ENCODE data around the gene ZFAND6.
A peak's percentile ranks its signal among the peaks of the same experiment; 100 is the strongest.

Gene ZFAND6

GRCh38 chr15:80172401-80172800 lies 112.9 kb downstream of the ZFAND6 start:
- Histone ChIP-seq H3K9me2 (ENCODE audit: low read depth, low read length) (no peaks in the 10 kb centered on the region), H3K9ac (ENCODE audit: low read length) (no peak overlapping the region)

DNA sequence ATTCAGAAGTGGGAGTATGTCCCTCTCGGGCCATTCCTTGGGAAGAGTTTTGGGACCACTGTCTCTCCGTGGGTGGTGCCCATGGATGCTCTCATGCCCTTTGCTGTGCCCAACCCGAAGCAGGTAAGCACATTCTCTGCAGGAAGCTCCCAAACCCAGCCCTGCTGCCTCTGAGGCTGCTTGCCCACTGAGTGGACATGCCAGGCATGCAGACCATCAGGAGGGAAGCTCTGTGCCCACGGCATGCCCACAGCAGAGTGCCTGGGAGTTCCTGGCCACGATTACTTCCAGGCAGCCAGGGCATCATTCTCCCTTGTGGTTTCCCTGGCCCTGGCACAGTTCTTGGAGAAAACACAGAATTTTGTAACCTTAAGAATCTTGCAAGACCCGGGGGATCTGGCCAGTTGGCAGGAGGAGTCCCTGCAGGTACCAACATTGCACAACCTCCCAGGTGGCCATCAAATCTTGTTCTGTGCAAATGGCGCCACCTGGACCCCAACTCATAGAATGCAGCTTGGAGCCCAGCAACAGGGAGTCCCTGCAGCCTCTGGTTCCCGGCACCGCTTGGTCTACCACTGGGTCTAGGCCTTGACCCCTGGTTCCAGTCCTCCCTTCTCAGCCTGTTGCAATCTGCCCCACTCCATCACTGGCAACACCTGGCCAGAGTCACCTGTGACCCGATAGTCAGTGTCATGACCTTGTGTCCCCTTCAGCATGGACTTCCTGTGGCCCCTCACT lies 113.7 kb downstream of the ZFAND6 start:
- Histone ChIP-seq H3K9me3 (ENCODE audit: low read length) (no peaks in the 10 kb centered on the region), H3K79me2 (ENCODE audit: insufficient read depth, low read length) (no peaks in the 10 kb centered on the region), H2AFZ (ENCODE audit: low read length) (no peak overlapping the region), H3K4me2 (ENCODE audit: low read length) (no peak overlapping the region), H3K9me2 (ENCODE audit: low read depth, low read length) (no peaks in the 10 kb centered on the region), H3K4me1 (ENCODE audit: insufficient read depth, low read length, severe bottlenecking) (no peaks in the 10 kb centered on the region), H3K36me3 (ENCODE audit: insufficient read depth, low read length) (no peaks in the 10 kb centered on the region), H4K20me1 (ENCODE audit: insufficient read depth, low read length) (no peaks in the 10 kb centered on the region), H3K9ac (ENCODE audit: low read length) (no peak overlapping the region), H3K27me3 (ENCODE audit: insufficient read depth, low read length) (no peaks in the 10 kb centered on the region), H3K27ac (ENCODE audit: low read depth, low read length, poor library complexity, severe bottlenecking) (no peak overlapping the region), H3K4me3 (ENCODE audit: low read depth, low read length, poor library complexity, severe bottlenecking) (no peak overlapping the region), H3F3A (ENCODE audit: insufficient read depth, low read length) (no peaks in the 10 kb centered on the region)
- no peak for TF ChIP-seq EZH2 (IDR thresholded peaks at IDR 0.05; ENCODE audit: borderline replicate concordance, low read length)
- TF ChIP-seq, protein P1, sequence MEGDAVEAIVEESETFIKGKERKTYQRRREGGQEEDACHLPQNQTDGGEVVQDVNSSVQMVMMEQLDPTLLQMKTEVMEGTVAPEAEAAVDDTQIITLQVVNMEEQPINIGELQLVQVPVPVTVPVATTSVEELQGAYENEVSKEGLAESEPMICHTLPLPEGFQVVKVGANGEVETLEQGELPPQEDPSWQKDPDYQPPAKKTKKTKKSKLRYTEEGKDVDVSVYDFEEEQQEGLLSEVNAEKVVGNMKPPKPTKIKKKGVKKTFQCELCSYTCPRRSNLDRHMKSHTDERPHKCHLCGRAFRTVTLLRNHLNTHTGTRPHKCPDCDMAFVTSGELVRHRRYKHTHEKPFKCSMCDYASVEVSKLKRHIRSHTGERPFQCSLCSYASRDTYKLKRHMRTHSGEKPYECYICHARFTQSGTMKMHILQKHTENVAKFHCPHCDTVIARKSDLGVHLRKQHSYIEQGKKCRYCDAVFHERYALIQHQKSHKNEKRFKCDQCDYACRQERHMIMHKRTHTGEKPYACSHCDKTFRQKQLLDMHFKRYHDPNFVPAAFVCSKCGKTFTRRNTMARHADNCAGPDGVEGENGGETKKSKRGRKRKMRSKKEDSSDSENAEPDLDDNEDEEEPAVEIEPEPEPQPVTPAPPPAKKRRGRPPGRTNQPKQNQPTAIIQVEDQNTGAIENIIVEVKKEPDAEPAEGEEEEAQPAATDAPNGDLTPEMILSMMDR (IDR thresholded peaks at IDR 0.05; ENCODE audit: low read length), result peak; percentile 80

More at GRCh38 chr15:80172401-80172800, 112.9 kb downstream of the ZFAND6 start:
- no peaks in the 10 kb centered on the region for H3F3A ChIP-seq (ENCODE audit: insufficient read depth, low read length)
- H4K20me1 ChIP-seq (ENCODE audit: insufficient read depth, low read length), result no peaks in the 10 kb centered on the region
- H3K27me3 ChIP-seq (ENCODE audit: insufficient read depth, low read length), result no peaks in the 10 kb centered on the region
- TF ChIP-seq, protein P1 (IDR thresholded peaks at IDR 0.05; ENCODE audit: low read length), result no peak
- TF ChIP-seq EZH2 (IDR thresholded peaks at IDR 0.05; ENCODE audit: borderline replicate concordance, low read length), result no peak
- no peak overlapping the region for H2AFZ ChIP-seq (ENCODE audit: low read length)
- no peaks in the 10 kb centered on the region for H3K79me2 ChIP-seq (ENCODE audit: insufficient read depth, low read length)
- H3K4me2 ChIP-seq (ENCODE audit: low read length), result no peak overlapping the region
- no peaks in the 10 kb centered on the region for H3K9me3 ChIP-seq (ENCODE audit: low read length)
- H3K4me3 ChIP-seq (ENCODE audit: low read depth, low read length, poor library complexity, severe bottlenecking), result no peak overlapping the region
- H3K4me1 ChIP-seq (ENCODE audit: insufficient read depth, low read length, severe bottlenecking), result no peaks in the 10 kb centered on the region
- H3K36me3 ChIP-seq (ENCODE audit: insufficient read depth, low read length), result no peaks in the 10 kb centered on the region
- no peak overlapping the region for H3K27ac ChIP-seq (ENCODE audit: low read depth, low read length, poor library complexity, severe bottlenecking)

DNA sequence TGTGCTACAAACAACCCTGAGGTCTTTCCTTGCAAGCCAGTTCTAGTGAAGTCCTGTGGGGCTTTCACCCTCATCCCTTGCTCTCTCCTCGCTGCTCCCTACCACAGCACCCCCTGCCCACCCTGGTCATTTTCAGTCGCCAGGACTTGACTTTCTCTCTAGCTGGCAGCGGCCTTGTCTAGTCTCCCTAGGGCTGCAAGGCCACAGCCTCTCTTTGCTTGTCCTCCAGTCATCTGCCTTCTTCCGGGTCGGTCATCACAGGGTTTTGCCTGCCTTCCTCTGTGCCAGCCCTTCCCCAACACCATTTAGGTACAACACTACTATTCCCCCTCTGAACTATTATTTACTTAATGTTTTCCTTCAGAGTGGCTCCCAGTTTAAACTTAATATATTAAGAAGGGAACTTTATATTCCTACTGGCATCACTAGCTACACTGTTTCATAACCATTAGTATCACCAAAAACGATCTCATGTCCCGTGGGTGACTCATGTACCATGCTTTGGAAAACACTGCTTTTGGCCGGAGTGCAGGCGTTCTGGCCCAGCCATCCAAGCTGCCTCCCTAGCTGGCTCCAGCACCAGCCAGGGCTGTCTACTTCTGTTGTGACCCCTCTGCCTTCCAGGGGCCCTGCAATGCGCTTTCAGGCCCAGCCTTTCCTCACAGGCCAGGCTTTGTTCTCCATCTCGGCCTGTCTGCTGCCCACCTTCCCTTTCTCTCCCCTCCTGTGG lies 114.7 kb downstream of the ZFAND6 start:
- no peaks in the 10 kb centered on the region for H3K4me1 ChIP-seq (ENCODE audit: insufficient read depth, low read length, severe bottlenecking)
- no peaks in the 10 kb centered on the region for H3K9me2 ChIP-seq (ENCODE audit: low read depth, low read length)
- H4K20me1 ChIP-seq (ENCODE audit: insufficient read depth, low read length), result no peaks in the 10 kb centered on the region
- no peak overlapping the region for H3K4me2 ChIP-seq (ENCODE audit: low read length)
- TF ChIP-seq, protein P1 (IDR thresholded peaks at IDR 0.05; ENCODE audit: low read length), result no peak
- TF ChIP-seq EZH2 (IDR thresholded peaks at IDR 0.05; ENCODE audit: borderline replicate concordance, low read length), result no peak
- H3K79me2 ChIP-seq (ENCODE audit: insufficient read depth, low read length), result no peaks in the 10 kb centered on the region
- H3K4me3 ChIP-seq (ENCODE audit: low read depth, low read length, poor library complexity, severe bottlenecking), result no peak overlapping the region
- no peak overlapping the region for H3K9ac ChIP-seq (ENCODE audit: low read length)
- H3K27ac ChIP-seq (ENCODE audit: low read depth, low read length, poor library complexity, severe bottlenecking), result no peak overlapping the region
- H3K27me3 ChIP-seq (ENCODE audit: insufficient read depth, low read length), result no peaks in the 10 kb centered on the region
- no peaks in the 10 kb centered on the region for H3F3A ChIP-seq (ENCODE audit: insufficient read depth, low read length)
- H2AFZ ChIP-seq (ENCODE audit: low read length), result no peak overlapping the region
- no peaks in the 10 kb centered on the region for H3K9me3 ChIP-seq (ENCODE audit: low read length)
- H3K36me3 ChIP-seq (ENCODE audit: insufficient read depth, low read length), result no peaks in the 10 kb centered on the region

Measured in OCI-LY1 (cell line).